Right ventricle myocardium inferior (tissue), 1 donor: Measurements from ENCODE around the gene SETD2. TPM values are rescaled to one million over a fixed set of nuclear protein-coding genes. Genes with fewer than 3 reads are reported as not detected.
A peak's percentile ranks its signal among the peaks of the same experiment; 100 is the strongest.

Experiments used
- ATAC-seq: fragments of 200-7000 bp; cut with Tn5 transposase; one replicate; pipeline ENCODE4 v1.9.1; 2020; ENCODE audit warnings: mild to moderate bottlenecking, moderate library complexity
- DNase-seq: peaks from one replicate; pipeline ENCODE4 v3.0.0; 2021; ENCODE audit errors: missing footprints
- intact Hi-C: fragments of 100-400 bp; cut with DNase I; formaldehyde crosslinking; loops from one replicate; pipeline ENCODE4 v1.11.0; 2022
- total RNA-seq: library from RNA; stranded (reverse); fragmentation: NEBNext Ultra II Directional; extraction: Animal tissue kit (Norgen Biotek cat#: 25700); gene quantifications from one replicate; pipeline ENCODE4 v1.2.1, GENCODE V29; 2021
- donor health status: DM: no; HTN: yes; CAD: no; lungs with severe emphysema.

SETD2 gene
- total RNA-seq, 1 donor from 2014 or later: 26.7 TPM

DNA sequence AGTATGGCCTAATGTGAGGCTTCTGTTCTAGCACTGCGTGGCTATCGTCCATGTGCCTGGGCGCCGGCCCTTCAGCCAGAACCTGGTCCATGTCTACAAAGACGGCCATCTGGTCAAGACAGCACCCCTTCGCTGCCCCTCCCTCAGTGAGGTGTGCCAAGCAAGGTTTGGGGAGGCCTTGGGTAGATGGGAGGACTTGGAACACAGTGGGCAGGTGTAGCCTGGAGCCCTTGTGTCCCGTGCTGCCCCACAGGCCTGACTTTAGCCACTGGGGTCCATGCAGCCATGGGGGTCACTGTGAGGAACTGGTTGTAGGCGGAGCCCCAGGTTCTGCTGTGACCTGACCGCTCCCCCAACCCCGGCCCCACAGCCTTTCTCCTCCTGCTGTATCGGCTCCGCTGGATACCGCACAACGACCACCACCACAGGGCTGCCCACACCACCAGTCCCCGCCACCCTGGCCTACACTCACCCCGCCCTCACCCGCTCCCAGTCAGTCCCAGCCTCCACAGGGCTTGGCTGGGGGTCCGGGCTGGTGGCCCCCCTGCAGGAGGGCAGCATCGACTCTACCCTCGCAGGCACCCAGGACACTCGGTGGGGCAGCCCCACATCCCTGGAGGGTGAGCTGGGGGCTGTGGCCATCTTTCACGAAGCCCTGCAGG, 167.9 kb downstream of the SETD2 start:
- intact Hi-C loops: no loop called here
- DNase-seq: peak; percentile 49
- no peak for ATAC-seq

DNA sequence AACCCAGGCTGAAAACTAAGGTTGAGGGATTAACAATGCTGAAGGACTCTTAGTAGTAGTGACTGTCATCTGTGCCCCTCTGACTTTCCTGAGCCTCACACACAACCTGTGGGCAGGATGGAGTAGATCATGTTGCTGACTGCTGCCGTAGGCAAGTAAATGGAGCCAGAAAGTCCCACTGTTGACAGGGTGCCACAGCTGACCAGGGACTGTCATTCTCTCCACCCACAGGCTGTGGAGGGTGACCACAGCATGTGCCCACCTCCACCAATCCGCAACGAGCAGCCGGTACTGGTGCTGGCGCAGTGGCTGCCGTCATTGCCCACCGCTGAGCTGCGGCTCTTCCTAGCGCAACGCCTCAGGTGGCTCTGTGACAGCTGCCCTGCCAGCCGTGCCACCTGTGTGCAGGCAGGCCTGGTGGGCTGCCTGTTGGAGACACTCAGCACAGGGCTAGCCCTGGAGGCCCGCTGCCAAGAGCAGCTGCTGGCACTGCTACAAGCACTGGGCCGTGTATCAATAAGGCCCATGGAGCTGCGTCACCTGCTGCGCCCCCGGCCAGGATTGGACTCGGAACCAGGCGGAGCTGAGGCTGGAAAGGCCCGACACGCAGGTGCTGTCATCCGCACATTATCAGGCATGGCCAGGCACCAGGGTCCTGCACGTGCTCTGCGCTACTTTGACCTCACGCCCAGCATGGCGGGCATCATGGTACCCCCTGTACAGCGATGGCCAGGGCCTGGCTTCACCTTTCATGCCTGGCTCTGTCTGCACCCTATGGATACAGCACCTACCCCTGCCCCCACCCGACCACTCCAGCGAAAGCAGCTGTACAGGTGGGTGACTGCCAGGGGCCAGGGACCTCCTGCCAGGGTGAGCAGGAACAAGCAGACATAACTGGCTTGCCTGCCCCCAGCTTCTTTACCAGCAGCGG, 168.8 kb downstream of the SETD2 start:
- DNase-seq: peak; percentile 64
- no peak for ATAC-seq
- intact Hi-C loops: no loop called here

DNA sequence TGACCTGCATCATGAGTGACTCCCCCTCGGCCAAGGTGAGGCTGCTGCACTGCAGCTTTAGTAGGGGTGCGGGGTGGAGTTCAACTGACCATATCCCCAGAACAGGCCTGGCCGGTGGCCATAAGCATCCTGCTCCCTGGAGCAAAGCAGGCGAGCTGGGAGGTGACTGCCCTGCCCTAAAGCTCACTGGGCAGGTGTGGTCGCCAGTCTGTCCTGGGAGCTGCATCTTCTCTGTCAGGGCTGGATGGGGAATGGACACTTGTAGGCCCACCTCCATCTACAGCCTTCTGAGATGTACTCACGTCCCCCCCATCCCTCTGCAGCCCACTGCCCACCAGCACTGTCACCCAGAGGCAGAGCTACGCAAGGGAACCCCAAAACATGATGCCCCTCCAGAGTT, 169.9 kb downstream of the SETD2 start:
- intact Hi-C loops: no loop called here
- ATAC-seq: no peak

DNA sequence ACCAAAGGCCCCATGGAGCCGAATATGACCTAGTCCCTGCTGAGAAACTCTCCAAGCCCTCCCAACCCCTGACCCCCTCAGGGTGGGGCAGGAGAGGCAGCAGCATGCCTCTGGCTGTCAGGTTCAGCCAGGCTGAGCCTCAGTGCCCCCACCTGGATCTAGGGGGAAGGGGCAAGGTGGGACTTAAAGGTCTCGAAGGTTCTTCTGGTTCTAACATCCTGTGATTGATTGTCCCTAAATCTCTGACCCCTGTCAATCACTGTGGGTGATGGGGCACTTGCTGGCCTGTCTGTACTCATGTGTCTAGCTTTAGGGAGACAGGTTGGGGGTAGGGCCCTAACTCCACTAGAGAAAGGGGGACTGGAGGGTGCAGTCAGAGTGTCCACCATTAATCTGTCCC, 170.6 kb downstream of the SETD2 start:
- ATAC-seq (no peak), DNase-seq (peak; percentile 25)
- intact Hi-C loops: no loop called here

More for the DNA sequence above, 169.9 kb downstream of the SETD2 start:
- DNase-seq: peak; percentile 54

DNA sequence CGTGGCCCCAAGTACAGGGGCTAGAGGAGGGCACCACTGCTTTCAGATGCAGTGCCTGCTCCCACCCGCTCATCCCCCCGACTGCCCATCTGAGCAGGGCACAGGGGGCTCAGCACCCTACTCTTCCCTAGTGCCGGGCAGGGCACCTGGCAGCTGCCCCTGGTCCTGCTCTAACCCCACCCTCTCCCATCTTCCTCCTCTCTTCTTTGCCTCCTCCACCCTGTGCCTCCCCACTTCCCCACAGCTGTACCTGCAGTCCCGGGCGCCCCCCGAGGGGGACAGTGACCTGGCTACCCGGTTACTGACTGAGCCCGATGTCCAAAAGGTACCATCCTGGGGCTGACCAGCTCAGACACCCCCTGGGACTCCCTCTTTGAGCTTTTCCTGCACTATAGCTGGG, 171.7 kb downstream of the SETD2 start:
- intact Hi-C loops: no loop called here
- ATAC-seq: no peak
- peak; percentile 42 for DNase-seq

DNA sequence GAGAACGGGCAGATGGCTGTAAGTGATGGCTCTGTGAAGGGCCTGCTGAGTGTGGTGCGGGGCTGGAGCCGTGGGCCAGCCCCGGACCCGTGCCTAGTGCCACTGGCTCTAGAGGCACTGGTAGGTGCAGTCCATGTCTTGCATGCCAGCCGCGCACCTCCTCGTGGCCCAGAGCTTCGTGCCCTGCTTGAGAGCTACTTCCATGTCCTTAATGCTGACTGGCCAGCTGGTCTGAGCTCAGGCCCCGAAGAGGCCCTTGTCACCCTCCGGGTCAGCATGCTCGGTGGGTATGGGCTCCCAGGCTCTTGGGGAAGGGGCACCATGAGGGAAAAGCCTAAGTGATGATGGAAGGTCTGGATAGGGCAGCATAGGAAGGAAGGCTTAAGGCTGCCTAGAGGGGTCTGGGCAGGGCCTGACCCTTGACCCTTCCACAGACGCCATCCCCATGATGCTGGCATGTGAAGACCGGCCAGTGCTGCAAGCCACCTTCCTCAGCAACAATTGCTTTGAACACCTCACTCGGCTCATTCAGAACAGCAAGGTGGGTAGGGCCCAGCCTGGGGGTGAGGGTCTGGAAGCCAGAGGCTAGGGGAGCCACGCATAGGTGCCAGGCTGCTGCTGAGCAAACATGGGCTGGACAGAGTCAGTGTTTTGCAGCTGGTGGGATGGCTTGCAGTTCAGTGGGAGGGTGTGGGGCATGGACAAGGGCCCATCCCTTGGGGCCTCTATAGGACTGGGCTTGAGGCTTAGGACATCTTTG, 172.3 kb downstream of the SETD2 start:
- DNase-seq: peak; percentile 48
- intact Hi-C loops: no loop called here
- ATAC-seq: no peak

DNA sequence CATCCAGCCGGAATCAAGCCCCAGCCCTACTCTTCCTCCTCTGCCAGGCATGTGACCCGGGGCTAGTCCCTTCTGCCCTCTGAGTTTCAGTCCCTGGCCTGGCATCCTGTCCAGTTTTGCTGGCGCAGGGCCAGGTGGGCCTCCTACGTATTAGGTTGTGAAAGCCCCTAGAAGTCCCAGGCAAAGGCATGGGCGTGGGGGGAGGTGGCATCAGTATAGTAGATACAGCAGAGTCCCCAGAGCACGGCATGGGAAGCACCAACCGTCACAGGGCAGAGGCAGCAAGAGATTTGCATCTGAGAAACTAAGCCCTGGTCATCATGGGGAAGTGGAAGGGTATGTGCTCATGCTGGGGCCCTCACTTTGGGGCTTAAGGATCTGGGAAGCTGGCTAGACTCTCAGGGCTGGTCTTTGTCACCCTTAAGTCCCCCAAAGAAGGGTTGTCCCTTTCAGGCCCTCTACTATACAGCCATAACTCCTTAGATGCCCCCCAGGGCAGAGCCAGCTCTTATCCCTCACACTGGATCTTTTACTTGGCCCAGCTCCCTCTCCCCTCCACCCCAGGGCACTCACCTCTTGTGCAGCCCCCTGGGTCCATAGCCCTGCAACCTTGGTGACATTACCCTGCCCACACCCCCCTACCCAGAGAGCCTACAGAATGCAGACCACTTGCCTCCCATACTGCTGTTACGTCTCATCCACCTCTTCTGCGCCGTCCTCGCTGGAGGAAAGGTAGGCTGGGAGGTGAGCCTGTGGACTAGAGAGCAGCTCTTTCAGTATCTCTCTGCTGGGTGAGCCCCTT, 173.1 kb downstream of the SETD2 start:
- peak; percentile 20 for DNase-seq
- ATAC-seq: no peak
- intact Hi-C loops: no loop called here

DNA sequence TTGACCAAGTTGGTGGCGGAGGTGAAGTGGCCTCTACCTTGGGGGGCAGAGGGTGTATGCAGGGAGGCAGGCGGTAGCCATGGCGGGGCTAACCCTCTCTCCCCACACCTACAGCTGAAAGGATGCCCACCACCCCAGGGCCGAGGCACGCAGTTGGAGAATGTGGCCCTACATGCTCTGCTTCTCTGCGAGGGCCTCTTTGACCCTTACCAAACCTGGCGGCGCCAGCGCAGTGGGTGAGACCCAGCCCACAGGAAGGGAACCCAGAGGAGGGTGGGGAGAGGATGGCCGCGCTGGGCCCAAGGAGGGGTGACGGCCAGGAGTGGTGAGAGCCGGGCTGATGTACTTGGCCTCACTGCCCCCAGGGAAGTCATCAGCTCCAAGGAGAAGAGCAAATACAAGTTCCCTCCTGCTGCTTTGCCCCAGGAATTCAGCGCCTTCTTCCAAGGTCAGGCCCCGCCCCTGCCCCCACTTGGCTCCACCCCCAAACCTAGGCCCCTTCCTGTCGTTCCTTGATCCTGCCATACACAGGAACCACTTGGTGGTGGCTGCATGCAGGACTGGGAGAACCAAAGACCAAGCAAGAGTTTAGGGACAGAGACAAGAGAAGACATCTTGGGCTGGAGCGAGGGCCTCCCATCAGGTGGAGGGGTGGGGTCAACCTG, 174.6 kb downstream of the SETD2 start:
- DNase-seq (no peak), ATAC-seq (no peak)
- intact Hi-C loops: no loop called here

DNA sequence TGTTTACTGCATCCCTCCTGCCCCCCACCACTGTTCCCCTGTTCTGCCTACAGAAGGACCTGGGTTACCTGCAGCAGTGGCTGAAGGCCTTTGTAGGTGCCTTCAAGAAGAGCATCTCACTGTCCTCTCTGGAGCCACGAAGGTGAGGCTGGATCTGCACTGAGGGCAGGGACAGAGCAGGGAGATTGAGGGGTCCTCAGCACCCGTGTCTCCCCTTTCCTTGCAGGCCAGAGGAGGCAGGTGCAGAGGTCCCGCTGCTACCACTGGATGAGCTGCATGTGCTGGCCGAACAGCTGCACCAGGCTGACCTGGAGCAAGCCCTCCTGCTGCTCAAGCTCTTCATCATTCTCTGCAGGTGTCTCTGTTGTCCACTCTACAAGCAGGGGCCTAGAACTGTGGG, 175.3 kb downstream of the SETD2 start:
- intact Hi-C loops: no loop called here
- no peak for ATAC-seq
- DNase-seq: no peak

DNA sequence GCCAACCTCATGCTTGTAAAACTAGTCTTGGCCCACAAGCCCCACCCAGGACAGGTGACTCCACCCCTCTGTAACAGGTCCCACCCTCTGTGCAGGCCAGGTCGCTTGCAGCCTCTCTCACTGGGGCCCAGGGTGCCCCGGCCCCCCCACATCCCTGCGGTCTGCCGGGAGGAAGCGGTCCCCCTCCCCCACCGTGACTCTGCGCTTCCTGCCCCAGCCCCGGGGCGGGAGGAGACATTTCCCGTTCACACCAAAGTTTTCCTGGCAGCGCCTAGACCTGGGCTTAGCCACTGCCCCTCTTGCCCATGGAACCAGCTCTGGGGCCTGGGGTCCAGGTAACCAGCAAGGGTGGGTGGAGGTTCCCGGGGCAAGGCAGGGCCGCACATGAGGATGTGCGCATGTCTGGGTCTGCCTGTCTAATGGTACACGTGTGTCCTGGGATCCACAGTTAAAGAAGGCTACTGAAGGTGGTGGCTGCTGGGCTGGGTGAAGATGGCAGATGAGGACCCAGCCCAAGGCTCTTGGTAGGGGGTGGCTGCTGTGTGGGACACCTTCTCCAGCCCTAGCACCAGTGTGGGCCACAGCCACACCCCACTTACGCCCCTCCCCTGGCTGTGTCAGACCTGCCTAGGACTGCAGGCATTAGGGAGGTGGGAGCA, 176.0 kb downstream of the SETD2 start:
- intact Hi-C loops: no loop called here
- peak; percentile 69 for ATAC-seq
- DNase-seq: peak; percentile 91

DNA sequence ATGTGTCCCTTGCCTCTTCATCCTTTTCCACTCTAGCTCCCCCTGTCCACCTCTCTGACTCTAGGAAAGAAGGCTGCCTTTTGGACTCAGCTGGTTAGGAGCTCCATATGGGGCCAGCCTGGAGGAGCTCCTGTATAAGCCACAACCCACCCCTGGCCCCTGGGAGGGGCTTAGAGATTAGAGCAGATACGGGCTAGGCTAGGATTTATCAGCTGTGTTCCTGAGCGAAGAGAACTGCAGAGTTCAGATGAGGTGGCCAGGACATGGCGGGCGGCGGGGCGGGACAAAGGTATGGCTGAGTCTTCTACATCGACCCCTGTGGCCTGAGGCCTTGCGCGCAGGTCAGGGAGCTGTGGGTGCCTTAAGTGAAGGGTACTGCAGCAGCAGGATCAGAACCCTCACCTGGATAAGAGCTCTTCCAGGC, 176.6 kb downstream of the SETD2 start:
- DNase-seq (no peak), ATAC-seq (no peak)
- intact Hi-C loops: no loop called here

DNA sequence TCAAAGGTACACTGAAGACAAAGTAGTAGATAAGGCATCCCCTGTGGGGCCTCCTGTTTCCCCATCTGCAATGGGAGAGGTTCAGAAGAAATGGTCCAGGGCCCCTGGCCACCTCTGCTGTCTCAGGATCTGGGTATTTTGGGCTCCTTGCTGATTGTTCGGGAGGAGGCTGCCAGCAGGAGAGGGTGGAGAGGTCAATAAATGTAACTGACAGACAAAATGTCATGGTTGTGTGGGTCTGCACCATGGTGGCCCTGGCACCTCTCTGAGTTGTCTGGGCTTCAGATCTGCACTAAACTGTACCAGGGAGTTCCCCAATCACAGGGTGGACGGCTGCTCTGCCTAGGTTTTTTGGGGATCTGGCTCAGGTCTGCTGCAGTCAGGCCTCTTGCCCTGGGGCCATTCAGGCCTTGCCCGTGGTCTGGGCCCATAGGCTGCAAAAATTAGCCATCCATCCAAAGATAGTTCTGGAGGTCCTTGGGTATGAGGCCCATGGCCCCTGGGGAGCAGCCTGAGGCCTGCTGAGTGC, 177.1 kb downstream of the SETD2 start:
- ATAC-seq (no peak), DNase-seq (peak; percentile 31)
- intact Hi-C loops: no loop called here

DNA sequence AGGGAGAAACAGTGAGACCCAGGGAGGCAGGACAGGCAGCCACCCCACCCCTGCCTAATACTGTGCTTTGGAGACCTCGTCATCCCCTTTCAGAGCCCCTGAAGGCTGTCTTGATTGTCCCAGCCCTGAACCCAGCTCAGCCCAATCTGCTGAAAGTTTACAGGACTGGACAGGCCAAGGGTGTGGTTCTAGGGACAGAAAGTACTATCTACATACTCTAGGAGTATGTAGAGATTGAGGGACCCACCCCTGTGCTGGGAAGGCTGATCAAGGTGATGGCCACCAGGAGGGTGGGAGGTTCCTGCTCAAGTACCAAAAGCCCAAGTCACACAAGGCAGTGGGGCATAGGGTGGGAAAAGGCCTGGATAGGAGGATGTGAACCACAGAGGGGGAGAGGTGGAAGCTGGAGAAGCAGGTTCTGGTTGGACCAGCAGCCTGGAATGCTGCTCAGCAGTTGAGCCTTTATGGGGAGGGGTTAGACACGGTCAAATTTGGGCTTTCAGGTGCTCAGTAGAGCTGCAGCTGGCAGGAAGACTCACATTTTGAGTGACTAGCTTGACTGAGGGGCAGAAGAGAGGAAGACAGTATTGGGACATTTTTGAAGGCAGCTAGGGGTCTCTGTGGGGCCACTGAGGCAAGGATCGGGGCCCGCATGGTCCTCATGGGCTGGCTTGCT, 177.7 kb downstream of the SETD2 start:
- peak; percentile 1 for DNase-seq
- intact Hi-C loops: no loop called here
- no peak for ATAC-seq

DNA sequence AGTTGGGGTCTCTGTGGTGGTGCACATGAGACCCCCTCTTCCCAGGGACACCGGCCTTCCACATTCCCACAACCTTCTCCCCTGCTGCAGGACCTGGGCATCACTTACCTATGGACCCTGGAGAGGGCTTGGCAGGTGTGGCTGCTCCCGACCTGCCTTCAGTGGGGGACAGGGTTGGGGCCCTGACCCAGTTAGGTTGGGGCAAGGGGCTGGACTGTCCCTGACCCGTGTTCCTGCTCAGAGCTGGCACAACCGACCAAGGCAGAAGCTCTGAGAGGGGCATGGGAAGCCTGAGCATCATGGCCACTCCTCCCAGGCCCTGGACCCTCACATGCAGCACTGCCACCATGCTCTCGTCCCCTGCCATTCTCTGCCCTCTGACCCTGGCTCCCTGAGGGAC, 178.3 kb downstream of the SETD2 start:
- ATAC-seq (no peak), DNase-seq (peak; percentile 30)
- intact Hi-C loops: no loop called here

DNA sequence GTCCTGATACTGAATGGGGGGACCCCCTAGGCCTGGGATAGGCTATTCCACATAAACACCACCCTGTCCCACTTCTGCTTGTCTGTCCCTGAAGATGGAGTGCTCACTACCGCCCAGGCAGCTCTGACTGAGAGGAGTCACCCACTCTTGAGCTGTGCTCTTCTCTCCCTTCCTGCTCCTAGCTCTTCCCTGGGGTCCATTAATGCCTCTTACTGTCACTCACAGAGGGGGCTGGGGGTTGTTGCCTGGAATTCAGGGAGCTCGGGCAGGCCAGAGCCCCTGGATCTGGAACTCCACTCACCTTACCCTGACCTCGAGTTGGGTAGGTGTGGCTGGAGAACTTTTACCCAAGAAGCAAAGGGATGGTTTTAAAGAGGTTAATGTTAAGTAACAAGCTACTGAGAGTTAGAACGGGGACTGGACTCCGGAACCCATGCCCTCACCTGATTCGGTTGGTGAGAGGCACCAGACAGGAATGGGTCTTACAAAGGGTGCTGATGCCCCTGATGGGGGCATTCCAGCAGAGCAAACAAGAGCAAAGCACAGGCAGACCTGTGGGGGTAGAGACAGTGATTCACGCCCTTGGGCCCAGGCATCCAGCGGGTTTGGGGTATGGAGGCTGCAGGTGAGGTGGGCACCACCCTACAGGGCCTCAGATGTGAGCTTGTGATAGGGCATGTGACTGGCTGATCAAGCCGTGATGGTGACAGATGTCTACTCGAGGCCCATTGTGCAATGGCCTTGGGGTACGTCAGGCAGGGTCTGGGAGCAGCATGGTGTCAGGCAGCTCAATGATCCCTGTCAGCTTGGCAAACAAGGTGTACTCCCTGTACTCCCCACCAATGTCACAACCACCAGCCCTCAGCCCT, 179.1 kb downstream of the SETD2 start:
- intact Hi-C loops: no loop called here
- ATAC-seq (no peak), DNase-seq (peak; percentile 25)

DNA sequence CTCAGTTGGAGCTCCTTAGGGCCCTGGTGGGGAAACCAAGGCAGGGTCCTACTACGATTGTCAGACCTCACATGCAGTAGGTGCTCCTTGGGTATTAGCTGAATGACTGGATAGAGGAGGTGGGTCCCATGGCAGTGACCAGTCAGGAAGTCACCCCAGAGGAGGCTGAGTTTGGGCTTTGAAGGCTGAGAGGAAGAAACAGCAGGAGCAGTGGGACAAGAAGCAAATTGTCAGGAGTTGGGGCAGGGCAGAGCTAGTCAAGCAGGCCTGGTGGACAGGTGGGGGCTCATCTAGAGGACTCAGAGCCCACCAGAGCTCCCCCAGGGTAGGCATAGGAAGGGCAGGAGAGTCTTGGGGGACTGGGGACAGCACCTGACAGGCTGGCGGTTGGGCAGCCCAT, 181.4 kb downstream of the SETD2 start:
- DNase-seq: peak; percentile 3
- ATAC-seq: no peak
- intact Hi-C loops: no loop called here
